H1 (cell line): ENCODE data around the gene SMIM24. TPM values are rescaled to one million over a fixed set of nuclear protein-coding genes. Genes with fewer than 3 reads are reported as not detected.
A peak's percentile ranks its signal among the peaks of the same experiment; 100 is the strongest.

Source experiments
- CTCF ChIA-PET: fragments of 300-600 bp; sonication (Branson Sonifier 250); formaldehyde crosslinking; loops from one replicate; lab custom pipeline; 2021; ENCODE audit not compliant: partially characterized antibody; lab: Charles Lee
- POLR2A ChIA-PET: fragments of 300-600 bp; sonication (Branson Sonifier 250); formaldehyde crosslinking; loops from one replicate; lab custom pipeline; 2021; ENCODE audit warnings: inconsistent platforms; ENCODE audit not compliant: partially characterized antibody; lab: Charles Lee
- DNase-seq, 2 experiments: peaks; one replicate each; pipeline versions ENCODE4 v3.0.0 to v3.0.0-alpha.2; 2010 to 2022; ENCODE audit warnings: low spot score in 2 of 2, low read depth in 1 of 2, mixed read lengths in 1 of 2
- FAIRE-seq: peaks from 2 replicates; lab custom pipeline; 2011; peaks lifted over from hg19 to GRCh38; lab: Jason Lieb, UNC
- H2AFZ ChIP-seq: 2 replicates; pipeline ENCODE4 v1.8.1; 2012; ENCODE audit warnings: low read length, inconsistent platforms
- H2AK5ac ChIP-seq: 2 replicates; pipeline ENCODE4 v1.6.1; 2013; ENCODE audit warnings: low read depth, low read length
- H2BK120ac ChIP-seq: replicated peaks from 2 replicates; pipeline ENCODE3; 2013; ENCODE audit warnings: low read depth, low read length, inconsistent platforms
- H2BK12ac ChIP-seq: 2 replicates; pipeline ENCODE4 v1.6.1; 2013; ENCODE audit warnings: low read depth, low read length
- H2BK15ac ChIP-seq: 2 replicates; pipeline ENCODE4 v1.6.1; 2013; ENCODE audit warnings: low read length
- H2BK20ac ChIP-seq: 2 replicates; pipeline ENCODE4 v1.6.1; 2013; ENCODE audit warnings: low read length
- H2BK5ac ChIP-seq: 2 replicates; pipeline ENCODE4 v1.6.1; 2013; ENCODE audit warnings: low read depth, low read length
- H3K14ac ChIP-seq: 2 replicates; pipeline ENCODE4 v1.6.1; 2013; ENCODE audit warnings: inconsistent platforms; ENCODE audit not compliant: insufficient read length
- H3K18ac ChIP-seq: 2 replicates; pipeline ENCODE4 v1.6.1; 2013; ENCODE audit warnings: low read length; ENCODE audit errors: extremely low read depth
- H3K23ac ChIP-seq: 2 replicates; pipeline ENCODE4 v1.6.1; 2013; ENCODE audit warnings: inconsistent platforms; ENCODE audit not compliant: insufficient read length
- H3K23me2 ChIP-seq: 2 replicates; pipeline ENCODE4 v1.6.1; 2013; ENCODE audit warnings: low read depth, low read length
- H3K27ac ChIP-seq: 2 replicates; pipeline ENCODE4 v1.6.1; 2011; ENCODE audit warnings: low read depth, low read length, inconsistent platforms
- H3K27me3 ChIP-seq, 4 experiments: replicated peaks in 1 of 4; 1 replicate in 1 of 4; 2 replicates in 3 of 4; pipeline versions ENCODE4 v1.6.1 to v1.8.1; 2011 to 2013; ENCODE audit warnings: low read length in 3 of 4, mild to moderate bottlenecking in 3 of 4, inconsistent platforms in 2 of 4, mixed read lengths in 2 of 4, moderate library complexity in 1 of 4; ENCODE audit not compliant: control insufficient read depth in 3 of 4, insufficient read depth in 3 of 4; ENCODE audit errors: extremely low read depth in 1 of 4
- H3K36me3 ChIP-seq, 4 experiments: 2 replicates each; pipeline versions ENCODE4 v1.6.1 to v1.8.1; 2011 to 2013; ENCODE audit warnings: mild to moderate bottlenecking in 4 of 4, low read length in 3 of 4, moderate library complexity in 2 of 4, control low read depth in 1 of 4, inconsistent platforms in 1 of 4; ENCODE audit not compliant: insufficient read depth in 4 of 4, control insufficient read depth in 2 of 4
- H3K4ac ChIP-seq: replicated peaks from 2 replicates; pipeline ENCODE3; 2013; ENCODE audit warnings: low read length, low read depth, mixed read lengths, inconsistent platforms; ENCODE audit not compliant: insufficient read length
- H3K4me1 ChIP-seq, 4 experiments: replicated peaks in 1 of 4; 1 replicate in 1 of 4; 2 replicates in 3 of 4; pipeline versions ENCODE4 v1.6.1 to v1.8.1; 2011 to 2013; ENCODE audit warnings: low read length in 3 of 4, inconsistent platforms in 2 of 4, mixed read lengths in 1 of 4; ENCODE audit not compliant: insufficient read depth in 4 of 4, control insufficient read depth in 3 of 4
- H3K4me2 ChIP-seq, 2 experiments: 2 replicates each; pipeline versions ENCODE4 v1.6.1 to v1.8.1; 2011 to 2013; ENCODE audit warnings: low read depth in 2 of 2, low read length in 2 of 2, control low read depth in 1 of 2, inconsistent platforms in 1 of 2, mild to moderate bottlenecking in 1 of 2; ENCODE audit not compliant: insufficient read depth in 1 of 2
- H3K4me3 ChIP-seq, 4 experiments: fragments of 200-600, 300-600 bp in 1 of 4; sonication (generic), shearing (Covaris generic), sonication (Bioruptor Twin) in 1 of 4; 2 replicates each; pipeline versions ENCODE4 v1.5.1 to v1.8.1; 2011 to 2016; ENCODE audit warnings: low read length in 4 of 4, low read depth in 3 of 4, control low read depth in 2 of 4, inconsistent platforms in 2 of 4, mild to moderate bottlenecking in 2 of 4, mixed read lengths in 1 of 4, moderate library complexity in 1 of 4; ENCODE audit not compliant: insufficient read depth in 2 of 4; ENCODE audit errors: extremely low read depth in 1 of 4
- H3K56ac ChIP-seq: replicated peaks from 2 replicates; pipeline ENCODE3; 2013; ENCODE audit warnings: low read depth, mild to moderate bottlenecking, mixed read lengths, low read length, inconsistent platforms; ENCODE audit not compliant: insufficient read length
- H3K79me1 ChIP-seq: 2 replicates; pipeline ENCODE4 v1.6.1; 2013; ENCODE audit warnings: low read depth, low read length, control low read depth
- H3K79me2 ChIP-seq, 2 experiments: 2 replicates each; pipeline versions ENCODE4 v1.6.1 to v1.8.1; 2012 to 2013; ENCODE audit warnings: low read length in 2 of 2, mild to moderate bottlenecking in 2 of 2, inconsistent platforms in 1 of 2; ENCODE audit not compliant: insufficient read depth in 2 of 2, control insufficient read depth in 1 of 2
- H3K9ac ChIP-seq, 4 experiments: replicated peaks in 1 of 4; 1 replicate in 1 of 4; 2 replicates in 3 of 4; pipeline versions ENCODE4 v1.6.1 to v1.8.1; 2011 to 2013; ENCODE audit warnings: low read depth in 3 of 4, low read length in 3 of 4, control low read depth in 2 of 4, mild to moderate bottlenecking in 2 of 4, moderate library complexity in 2 of 4, inconsistent platforms in 1 of 4; ENCODE audit errors: extremely low read depth in 1 of 4
- H3K9me3 ChIP-seq, 2 experiments: 2 replicates each; pipeline versions ENCODE4 v1.6.1 to v1.8.1; 2012 to 2013; ENCODE audit warnings: mild to moderate bottlenecking in 2 of 2, moderate library complexity in 2 of 2, control low read depth in 1 of 2, inconsistent platforms in 1 of 2, low read depth in 1 of 2, low read length in 1 of 2, mixed read lengths in 1 of 2; ENCODE audit not compliant: insufficient read depth in 2 of 2
- H4K20me1 ChIP-seq, 2 experiments: replicated peaks in 1 of 2; 2 replicates each; pipeline versions ENCODE3 to v1.8.1; 2011 to 2013; ENCODE audit warnings: inconsistent platforms in 2 of 2, low read length in 2 of 2, mild to moderate bottlenecking in 1 of 2; ENCODE audit not compliant: insufficient read depth in 2 of 2, control insufficient read depth in 1 of 2
- H4K5ac ChIP-seq: 2 replicates; pipeline ENCODE4 v1.6.1; 2013; ENCODE audit warnings: low read length, low read depth, mixed read lengths, inconsistent platforms; ENCODE audit not compliant: insufficient read length
- H4K8ac ChIP-seq: 2 replicates; pipeline ENCODE4 v1.8.0; 2013; ENCODE audit warnings: mild to moderate bottlenecking, moderate library complexity, low read length, inconsistent platforms; ENCODE audit not compliant: insufficient read depth; ENCODE audit errors: extremely low read depth
- H4K91ac ChIP-seq: replicated peaks from 2 replicates; pipeline ENCODE3; 2013; ENCODE audit warnings: low read length, mixed read lengths, inconsistent platforms; ENCODE audit not compliant: insufficient read length
- TAF1 ChIP-seq: IDR thresholded peaks from 2 replicates; pipeline ENCODE4 v1.6.1; 2011; ENCODE audit warnings: mild to moderate bottlenecking, low read depth, low read length
- TBP ChIP-seq: IDR thresholded peaks from 2 replicates; pipeline ENCODE4 v1.6.1; 2011; ENCODE audit warnings: low read depth, low read length, improper control_type of control experiment
- WGBS, 2 experiments: shearing (Covaris generic) in 1 of 2; methylation state at CpG; one replicate each; pipeline versions ENCODE4 v1.1.6 to v1.1.7; 2013 to 2015; ENCODE audit warnings: low lambda C conversion rate in 2 of 2, mixed read lengths in 2 of 2, inconsistent platforms in 1 of 2, low coverage in 1 of 2, missing lambda C conversion rate in 1 of 2; ENCODE audit not compliant: insufficient replicate concordance in 2 of 2, insufficient coverage in 1 of 2, insufficient read length in 1 of 2; ENCODE audit errors: extremely low coverage in 1 of 2, missing lambda C conversion rate in 1 of 2; 5-methylcytosine and 5-hydroxymethylcytosine counted together
- polyA plus RNA-seq, 7 experiments: library from polyadenylated mRNA; depleted of rRNA in 3 of 7; stranded (reverse) in 5 of 7; unstranded in 2 of 7; fragments of >200 nt in 5 of 7; fragments of 200-250 nt in 2 of 7; gene quantifications; 1 replicate in 5 of 7; 2 replicates in 1 of 7; 4 replicates in 1 of 7; pipeline versions ENCODE4 v1.2.1 to v1.2.3, GENCODE V29; 2011 to 2013; ENCODE audit warnings: missing spikeins in 2 of 7, mixed read lengths in 2 of 7
- total RNA-seq: library from RNA; stranded (reverse); fragmentation: NEBNext Ultra II Directional; extraction: Animal tissue kit (Norgen Biotek cat#: 25700); gene quantifications from 2 replicates; pipeline ENCODE4 v1.2.1, GENCODE V29; 2021

Gene SMIM24
- total and polyA plus RNA-seq, 2 of the 8 experiments (the other 6 are each of a cell fraction or from before 2014, with no cell fraction given): 3.8 to 4.5 TPM

GRCh38 chr19:3479177-3479833 lies 1.0 kb downstream of the SMIM24 start:
- Histone ChIP-seq H4K8ac (no peak overlapping the region), H3K4me3 (peak overlapping the region in 2 of 4 experiments; percentile 12 to 48; a peak in 3 of 8 replicates), H3K9ac (no peak overlapping the region), H3K23me2 (peaks cover 23% of the 10 kb centered on the region; the same call in 1 of the 2 replicates), H2BK120ac (no peak overlapping the region), H3K4me2 (peak overlapping the region in 1 of 2 experiments; percentile 58; a peak in 2 of 4 replicates), H3K23ac (no peak overlapping the region), H2BK12ac (no peak overlapping the region), H3K4me1 (peaks cover 0 to 7% (median 5%) of the 10 kb centered on the region in 4 experiments; a peak in 6 of 7 replicates), H3K14ac (no peak overlapping the region), H2BK15ac (no peak overlapping the region), H3K56ac (no peak overlapping the region), H3K9me3 (no peaks in the 10 kb centered on the region), H3K36me3 (no peaks in the 10 kb centered on the region), H3K27ac (no peak overlapping the region), H3K79me2 (no peaks in the 10 kb centered on the region), H2AFZ (no peak overlapping the region), H2BK5ac (no peak overlapping the region), H4K91ac (no peak overlapping the region), H3K79me1 (no peaks in the 10 kb centered on the region), H3K27me3 (peaks cover 0 to 7% (median 2%) of the 10 kb centered on the region in 4 experiments; a peak in 3 of 7 replicates), H3K18ac (no peak overlapping the region), H4K20me1 (peaks cover 0 to 10% of the 10 kb centered on the region in 2 experiments), H2AK5ac (no peak overlapping the region), H3K4ac (no peak overlapping the region), H4K5ac (no peak overlapping the region), H2BK20ac (no peak overlapping the region)
- no peak for FAIRE-seq
- CTCF ChIA-PET: interaction anchor here (0.6 to 8.4 kb wide), 12 partner anchors 8 to 442 kb away, joined by 3 to 97 read pairs (median 4); no protein-coding TSS in a partner anchor
- POLR2A ChIA-PET: interaction anchor here (0.7 to 3.0 kb wide), 9 partner anchors 9 to 195 kb away, joined by 3 to 18 read pairs (median 4); partner anchors contain the start of gene DOHH
- TF ChIP-seq TBP (peak; percentile 27), TAF1 (no peak)
- peak in 1 of 2 experiments; percentile 69 for DNase-seq
- 39% methylated on average over 4 of the region's 7 CpGs; no CpG with 5 or more reads in 1 of the 2 experiments for WGBS, 2 experiments
